Measurements from ENCODE around the gene HECW1.
"Not testable (repeated sequence)": the region's sequence is repeated elsewhere in the genome, so short reads cannot be mapped to it uniquely, and the experiment has no call there.

HECW1 gene

GRCh38 chr7:43205171-43205795, 92.8 kb downstream of the HECW1 start:
- DNase-seq (ENCODE audit: low read depth in 3 of 3): no peak

GRCh38 chr7:43208242-43208641, 95.8 kb downstream of the HECW1 start:
- no peak for DNase-seq (ENCODE audit: low read depth in 3 of 3)

- DNase-seq (ENCODE audit: low read depth in 3 of 3): not testable (repeated sequence)
These were observed 98.1 kb downstream of the HECW1 start for GRCh38 chr7:43210539-43210938.

DNA sequence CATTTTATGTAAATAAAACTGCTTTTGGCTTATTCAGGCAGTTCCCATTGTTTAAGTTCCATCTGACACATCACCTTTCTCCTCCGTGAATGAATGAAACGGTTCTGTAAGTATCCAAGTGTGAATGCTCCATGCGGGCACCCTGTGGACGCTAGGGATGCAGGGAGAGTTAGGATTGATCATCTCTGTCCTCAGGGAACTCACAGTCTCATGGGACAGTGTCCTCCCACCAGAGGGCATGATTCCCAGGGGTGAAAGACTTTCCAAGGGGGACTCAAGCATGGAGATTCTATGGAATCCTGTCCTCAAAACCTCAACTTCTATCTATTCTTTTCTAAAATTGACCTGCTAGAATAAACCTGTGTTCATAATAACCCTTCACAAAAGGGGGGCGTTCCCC, 98.8 kb downstream of the HECW1 start:
- no peak for DNase-seq (ENCODE audit: low read depth in 3 of 3)

DNA sequence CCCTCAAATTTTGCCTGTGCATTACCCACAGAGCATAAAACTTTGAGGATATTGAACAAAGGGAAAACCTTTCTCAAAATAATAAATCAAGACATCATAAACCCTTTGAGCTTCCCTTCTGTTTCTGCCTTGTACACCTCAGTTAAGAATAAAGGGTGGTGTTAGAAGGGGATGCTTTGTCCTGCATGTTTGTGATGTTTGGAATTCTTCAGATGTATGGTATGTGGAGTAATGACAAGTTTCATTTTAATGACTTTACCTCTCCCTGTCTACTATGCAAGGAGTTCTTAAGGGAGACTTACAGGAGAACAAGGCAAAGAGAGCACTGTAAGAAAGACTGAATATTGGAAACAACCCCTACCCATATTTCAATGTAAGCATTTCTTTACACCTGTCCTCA, 99.2 kb downstream of the HECW1 start:
- DNase-seq (ENCODE audit: low read depth in 3 of 3): no peak

GRCh38 chr7:43212921-43213320, 100.5 kb downstream of the HECW1 start:
- no peak for DNase-seq (ENCODE audit: low read depth in 3 of 3)

GRCh38 chr7:43215061-43215460, 102.6 kb downstream of the HECW1 start:
- no peak for DNase-seq (ENCODE audit: low read depth in 3 of 3)

GRCh38 chr7:43217055-43217454, 104.6 kb downstream of the HECW1 start:
- DNase-seq (ENCODE audit: low read depth in 3 of 3): no peak

DNA sequence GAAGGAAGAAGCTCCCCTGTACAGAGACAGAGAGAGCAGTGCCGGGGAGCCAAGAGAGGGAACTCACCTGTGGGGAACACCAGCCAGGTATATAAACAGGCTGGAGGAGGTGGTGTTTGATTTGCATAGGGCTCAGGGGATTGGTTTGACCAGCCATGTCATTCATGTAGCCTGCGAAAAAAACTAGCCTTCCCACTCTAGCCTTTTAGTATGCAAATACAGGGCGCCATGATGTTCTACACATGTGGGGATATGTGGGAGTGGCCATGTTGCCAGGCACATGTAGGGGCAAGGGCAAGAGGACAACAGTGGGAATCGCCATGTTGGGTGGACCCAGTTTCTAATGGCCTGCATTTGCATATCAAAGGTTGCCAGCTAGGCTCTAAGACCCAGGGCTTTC, 106.5 kb downstream of the HECW1 start:
- not testable (repeated sequence) for DNase-seq (ENCODE audit: low read depth in 3 of 3)

- DNase-seq (ENCODE audit: low read depth in 3 of 3): no peak
These were observed 107.8 kb downstream of the HECW1 start for GRCh38 chr7:43220250-43220649.

- DNase-seq (ENCODE audit: low read depth in 3 of 3): no peak
These were observed 108.3 kb downstream of the HECW1 start for GRCh38 chr7:43220742-43221141.

GRCh38 chr7:43229801-43230200, 117.4 kb downstream of the HECW1 start:
- DNase-seq (ENCODE audit: low read depth in 3 of 3): no peak

GRCh38 chr7:43232366-43232765, 119.9 kb downstream of the HECW1 start:
- no peak for DNase-seq (ENCODE audit: low read depth in 3 of 3)

DNA sequence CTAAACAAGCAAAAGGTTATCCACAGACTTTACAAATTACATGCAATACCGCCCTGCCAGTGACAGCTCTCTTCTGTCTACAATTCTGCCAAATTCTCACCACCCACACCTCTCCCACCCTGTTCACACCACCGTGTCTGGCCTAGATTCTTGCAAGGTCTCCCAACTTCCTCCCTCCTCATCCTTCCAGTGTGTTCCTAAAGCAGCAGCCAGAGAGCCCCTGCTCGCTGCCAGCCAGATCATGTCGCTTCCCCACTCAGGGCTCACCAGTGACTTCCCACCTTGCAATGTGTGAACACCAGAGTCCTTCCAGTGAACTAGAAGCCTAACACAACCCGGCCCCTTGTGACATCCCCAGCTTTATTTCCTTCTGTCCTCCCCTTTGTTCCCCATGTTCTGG, 121.6 kb downstream of the HECW1 start:
- no peak for DNase-seq (ENCODE audit: low read depth in 3 of 3)

DNA sequence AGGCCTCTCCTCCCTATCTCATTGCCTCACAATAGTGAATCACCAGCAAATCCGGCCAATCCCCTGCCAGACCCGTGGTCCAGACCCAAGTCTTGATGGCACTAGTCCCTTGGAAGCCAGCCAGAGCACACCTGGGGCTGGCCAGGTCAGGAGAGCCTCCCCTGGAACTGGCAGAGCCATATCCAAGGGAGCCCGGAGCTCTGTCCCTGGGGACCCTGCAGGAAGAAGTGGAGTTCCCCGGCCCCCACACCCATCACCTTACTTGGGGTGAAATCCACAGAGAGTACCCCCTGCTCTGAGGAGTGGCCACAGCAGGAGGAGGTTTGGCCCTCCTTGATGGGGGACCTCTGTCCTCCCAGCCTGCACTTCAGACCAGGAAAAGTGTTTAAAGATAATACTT, 122.5 kb downstream of the HECW1 start:
- no peak for DNase-seq (ENCODE audit: low read depth in 3 of 3)

DNA sequence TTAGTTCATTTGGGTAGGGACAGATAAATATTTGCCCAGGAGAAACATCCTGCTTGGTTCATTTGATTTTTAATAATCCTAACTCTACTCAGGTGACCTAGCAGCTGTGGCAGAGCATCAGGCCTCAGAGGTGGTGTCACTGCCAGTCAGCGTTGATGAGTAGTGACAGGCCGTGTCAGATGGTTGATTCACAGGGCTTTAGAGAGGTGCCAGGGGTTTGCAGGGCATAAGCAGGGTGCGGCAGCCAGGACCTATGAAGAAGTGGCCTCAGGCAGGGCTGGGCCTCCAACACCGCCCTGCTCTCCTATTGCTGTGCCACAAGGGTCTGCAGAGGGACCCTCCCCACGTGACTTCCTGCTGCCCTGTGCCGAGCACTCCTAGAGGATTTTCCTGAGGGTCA, 128.1 kb downstream of the HECW1 start:
- no peak for DNase-seq (ENCODE audit: low read depth in 3 of 3)

DNA sequence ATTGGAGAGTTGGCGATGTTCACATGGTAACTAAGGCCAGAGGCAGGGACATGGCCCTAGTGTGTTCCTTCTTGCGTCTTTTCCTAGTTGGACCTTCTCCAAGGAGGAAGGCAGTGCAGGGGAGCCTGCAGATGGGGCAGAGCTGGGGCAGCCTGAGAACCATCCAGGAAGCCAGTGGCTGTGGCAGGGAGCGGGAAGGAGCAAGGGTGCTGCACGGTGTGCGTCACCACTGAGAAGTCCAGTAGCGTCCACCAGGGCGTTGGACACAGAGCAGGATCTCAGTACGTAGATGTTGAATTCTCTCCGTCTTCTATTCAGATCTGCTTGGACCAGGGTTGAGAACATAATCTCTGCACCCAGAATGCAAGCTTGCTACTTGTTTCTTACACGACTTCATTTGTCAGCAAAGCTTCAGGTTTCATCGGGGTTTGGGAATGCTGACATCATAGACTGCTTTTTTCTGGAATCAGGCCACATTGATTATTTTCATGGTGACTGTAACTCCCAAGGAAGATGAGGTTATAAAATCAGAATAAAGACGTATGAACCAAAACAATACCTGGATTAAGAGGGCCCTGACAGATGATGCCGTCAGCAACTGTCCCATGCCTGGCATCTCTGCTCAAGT, 130.3 kb downstream of the HECW1 start:
- DNase-seq (ENCODE audit: low read depth in 3 of 3): no peak

DNA sequence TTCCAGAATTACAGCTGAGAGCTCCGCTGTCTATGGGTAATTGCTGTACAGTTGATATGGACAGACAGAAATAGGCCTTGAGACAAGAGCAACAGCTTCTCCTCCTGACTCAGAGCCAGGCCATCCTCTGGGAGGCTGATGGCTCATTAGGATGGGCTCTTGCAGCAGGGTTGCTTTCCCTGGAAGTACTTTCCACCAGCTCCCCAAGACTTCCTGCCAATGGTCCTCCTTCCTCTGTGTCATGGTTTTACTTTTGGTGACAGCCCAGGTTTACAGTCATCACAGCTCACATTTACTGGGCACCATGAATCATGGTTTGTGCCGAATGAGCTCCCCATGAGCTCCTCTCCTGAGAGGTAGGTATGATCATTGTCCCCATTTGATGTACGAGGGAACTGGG, 131.8 kb downstream of the HECW1 start:
- DNase-seq (ENCODE audit: low read depth in 3 of 3): no peak

DNA sequence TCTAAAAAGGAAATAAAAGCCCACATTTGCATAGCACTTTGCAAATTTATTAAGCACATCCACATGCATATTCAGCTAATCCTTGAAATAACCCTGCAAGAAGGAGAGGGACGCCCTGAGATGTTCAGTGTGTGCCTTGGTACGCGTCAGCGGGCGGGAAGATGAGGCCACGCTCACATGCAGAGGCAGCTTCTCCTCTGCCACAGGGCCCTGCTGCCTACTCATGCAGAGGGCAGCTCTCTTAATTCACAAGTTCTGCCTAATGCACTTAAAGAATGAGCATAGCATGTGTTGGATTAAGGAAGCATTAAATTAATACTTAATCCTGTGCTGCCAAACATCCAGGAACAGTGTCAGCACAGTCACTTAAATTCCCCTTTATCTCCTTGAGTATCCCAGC, 132.3 kb downstream of the HECW1 start:
- DNase-seq (ENCODE audit: low read depth in 3 of 3): no peak

- no peak for DNase-seq (ENCODE audit: low read depth in 3 of 3)
These were observed 135.3 kb downstream of the HECW1 start for GRCh38 chr7:43247757-43248156.

DNA sequence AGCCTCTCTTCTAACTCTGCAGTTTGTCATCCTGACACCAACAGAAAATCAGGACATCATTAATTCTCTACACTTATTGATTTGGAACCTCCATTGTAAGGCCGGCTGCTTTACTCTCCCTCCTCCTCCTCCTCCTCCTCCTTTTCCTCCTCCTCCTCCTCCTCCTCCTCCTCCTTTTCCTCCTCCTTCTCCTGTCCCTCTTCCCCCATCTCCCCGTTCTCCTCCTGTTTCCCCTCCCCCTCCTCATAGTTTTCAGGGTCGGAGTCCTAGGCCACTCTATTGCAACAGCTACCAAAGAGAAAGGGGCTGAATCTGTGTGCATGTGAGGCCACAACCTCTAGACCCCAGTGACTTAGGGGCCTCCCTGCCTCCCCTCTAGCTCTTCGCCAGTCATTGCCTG, 136.1 kb downstream of the HECW1 start:
- DNase-seq (ENCODE audit: low read depth in 3 of 3): no peak

GRCh38 chr7:43248961-43249822, 136.7 kb downstream of the HECW1 start:
- no peak for DNase-seq (ENCODE audit: low read depth in 3 of 3)

- DNase-seq (ENCODE audit: low read depth in 3 of 3): no peak
These were observed 137.3 kb downstream of the HECW1 start for GRCh38 chr7:43249823-43250145.
